ENCODE results near the gene TMPRSS2.

Gene TMPRSS2

DNA sequence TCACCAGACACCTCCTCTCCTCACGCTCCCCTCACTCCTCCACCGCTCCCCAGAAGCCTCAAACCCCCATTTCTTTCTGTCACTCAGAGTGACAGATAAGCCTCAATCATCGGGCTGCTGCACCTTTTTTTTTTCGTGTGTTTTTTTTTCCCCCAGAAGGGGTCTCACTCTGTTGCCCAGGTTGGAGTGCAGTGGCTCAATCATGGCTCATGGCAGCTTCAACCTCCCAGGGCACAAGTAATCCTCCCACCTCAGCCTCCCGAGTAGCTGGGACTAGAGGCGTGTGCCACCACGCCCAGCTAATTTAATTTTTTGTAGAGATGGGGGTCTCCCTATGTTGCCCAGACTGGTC, 1.2 kb upstream of the TMPRSS2 start:
- no peak for DNase-seq

DNA sequence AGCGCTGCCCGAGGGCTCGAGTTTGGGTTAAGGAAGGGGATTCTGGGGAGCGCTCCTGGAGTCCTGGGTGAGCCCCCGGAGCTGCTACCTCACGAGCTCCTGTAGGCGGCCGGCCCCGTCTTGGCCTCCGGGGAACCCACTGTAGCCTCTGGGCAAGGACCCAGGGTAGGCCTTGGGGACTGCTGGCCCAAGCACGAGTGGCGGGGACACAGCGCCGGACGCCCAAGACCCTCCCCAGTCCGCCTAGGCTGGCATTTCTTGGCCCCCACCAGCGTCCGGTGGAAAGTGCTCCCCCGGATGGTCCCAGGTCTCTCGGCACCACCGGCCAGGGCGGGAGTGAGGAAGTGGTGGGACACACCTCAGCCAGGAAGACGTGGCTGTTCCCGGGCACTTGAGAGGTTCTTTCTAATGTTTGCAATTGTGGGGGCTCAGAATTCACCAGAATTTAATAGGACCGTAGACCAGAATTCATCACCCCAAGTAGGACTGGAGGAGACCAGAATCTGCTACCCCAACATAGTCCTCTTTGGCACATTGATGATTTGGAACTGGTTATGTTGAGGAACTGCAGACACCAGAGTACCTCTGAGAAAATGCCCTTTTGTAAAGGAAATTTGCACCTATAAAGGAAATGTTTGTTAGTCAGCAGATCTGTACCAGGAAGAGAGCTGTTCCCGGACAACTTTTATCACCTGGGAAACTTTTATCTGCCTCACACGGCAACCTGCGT, 622 bp upstream of the TMPRSS2 start:
- DNase-seq, result no peak

DNA sequence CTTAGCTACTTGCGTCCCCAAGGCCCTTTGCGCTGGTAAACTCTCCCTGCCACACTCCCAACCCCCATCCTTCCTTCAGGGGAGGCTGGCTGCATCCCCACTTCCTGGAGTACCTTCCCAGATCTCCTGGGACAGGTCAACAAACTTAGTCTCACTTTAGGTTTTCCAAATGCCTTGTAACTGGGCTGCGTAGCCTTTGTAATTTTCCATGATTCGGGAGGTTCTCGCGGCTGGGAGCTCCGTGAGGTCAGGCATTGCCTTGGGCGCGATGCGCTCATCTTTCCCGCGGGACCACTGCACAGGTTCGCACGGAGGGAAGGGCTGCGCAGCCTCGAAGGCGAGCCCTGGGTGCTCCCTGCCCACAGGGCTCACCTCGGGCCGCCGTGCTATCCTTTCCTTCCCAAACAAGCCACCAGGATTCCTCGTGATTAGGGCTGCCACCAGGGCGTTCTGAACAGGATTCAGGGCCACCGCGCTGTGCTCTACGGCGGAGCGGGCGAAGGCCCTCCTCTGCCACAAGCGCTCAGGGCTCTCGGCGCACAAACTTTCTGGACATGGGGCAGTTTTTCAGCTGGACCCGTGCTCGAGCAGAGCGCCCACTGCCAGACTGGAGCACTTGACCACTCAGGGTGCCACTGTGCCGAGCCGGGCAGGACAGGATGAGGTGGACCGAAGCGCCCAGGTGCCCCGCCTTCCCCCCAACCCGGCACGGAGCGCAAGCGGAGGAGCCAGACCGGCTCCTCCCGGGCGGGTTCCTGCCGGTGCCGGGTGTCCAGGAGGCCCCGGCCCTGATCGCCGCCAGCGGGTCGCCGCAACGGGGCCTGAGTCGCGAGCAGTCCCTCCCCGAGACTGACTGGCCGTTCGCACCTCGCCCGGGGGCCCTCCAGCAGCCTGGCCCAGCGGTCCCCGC, 1.1 kb downstream of the TMPRSS2 start:
- no peak for DNase-seq

DNA sequence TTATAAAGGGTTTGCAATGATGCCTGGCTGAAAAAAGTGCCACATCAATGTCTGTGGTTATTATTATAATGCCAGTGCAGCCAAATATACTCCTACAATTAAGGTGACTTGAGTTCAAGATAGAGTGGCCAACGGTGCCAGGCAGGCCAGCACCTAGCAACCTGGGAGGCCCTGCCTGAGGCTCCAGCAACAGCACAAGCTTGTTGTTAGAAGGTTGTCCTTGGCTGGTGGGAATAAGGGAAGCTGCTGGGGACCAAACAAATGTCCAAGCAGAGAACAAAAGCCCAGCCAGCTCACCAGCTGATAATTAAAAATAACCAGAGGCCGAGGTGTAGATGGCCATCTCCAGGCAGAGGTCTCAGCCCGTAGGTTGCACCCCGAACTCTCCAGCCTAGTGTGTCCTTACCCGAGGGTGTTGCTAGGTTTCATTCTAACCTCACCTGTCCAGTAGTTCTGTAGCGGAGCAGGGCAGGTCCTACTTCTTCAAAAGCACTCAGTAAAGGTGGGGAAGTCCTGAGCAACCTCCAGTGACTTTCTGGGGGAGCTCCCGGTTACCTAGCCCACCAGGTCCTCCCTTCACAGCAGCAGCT, 1.9 kb downstream of the TMPRSS2 start:
- DNase-seq, result no peak

DNA sequence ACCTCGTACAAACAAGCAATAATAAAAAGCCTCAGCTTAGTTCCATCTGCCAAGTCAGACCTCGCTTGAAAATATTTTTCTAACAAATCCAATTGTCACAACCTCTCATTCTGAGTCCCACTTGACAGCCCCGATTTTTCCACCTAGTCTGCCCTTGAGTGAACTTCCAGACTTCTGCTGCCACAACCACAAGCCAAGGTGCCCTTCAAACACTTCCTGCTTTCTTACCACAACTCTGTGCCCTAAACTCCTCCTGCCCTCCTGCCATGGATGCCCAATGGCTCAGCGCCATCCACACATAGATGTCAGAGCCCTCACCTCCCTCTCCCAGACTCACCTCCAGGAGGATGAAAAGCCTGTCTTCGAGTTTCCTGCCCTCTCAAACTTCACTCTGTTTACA, 3.9 kb downstream of the TMPRSS2 start:
- no peak for DNase-seq

GRCh38 chr21:41503331-41503730, 4.6 kb downstream of the TMPRSS2 start:
- DNase-seq, result no peak

DNA sequence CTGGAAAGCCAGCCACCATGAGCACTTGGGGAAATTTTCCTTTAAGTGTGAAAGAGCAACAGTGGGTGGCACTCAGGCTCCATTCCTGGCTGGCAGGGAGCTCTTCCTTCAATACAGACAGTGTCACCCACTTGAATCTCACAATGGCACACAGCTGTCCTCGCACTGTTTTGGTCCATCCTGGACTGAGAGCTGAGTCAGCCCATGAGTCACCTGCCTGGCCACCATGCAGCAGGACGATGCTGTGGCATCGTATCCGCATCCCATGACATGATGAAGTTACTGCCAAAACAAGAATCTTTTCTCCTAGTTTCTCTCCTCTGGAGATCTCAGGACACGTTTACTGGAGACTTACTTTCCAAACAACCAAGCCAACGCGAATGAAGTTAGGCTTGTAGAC, 6.0 kb downstream of the TMPRSS2 start:
- no peak for DNase-seq

DNA sequence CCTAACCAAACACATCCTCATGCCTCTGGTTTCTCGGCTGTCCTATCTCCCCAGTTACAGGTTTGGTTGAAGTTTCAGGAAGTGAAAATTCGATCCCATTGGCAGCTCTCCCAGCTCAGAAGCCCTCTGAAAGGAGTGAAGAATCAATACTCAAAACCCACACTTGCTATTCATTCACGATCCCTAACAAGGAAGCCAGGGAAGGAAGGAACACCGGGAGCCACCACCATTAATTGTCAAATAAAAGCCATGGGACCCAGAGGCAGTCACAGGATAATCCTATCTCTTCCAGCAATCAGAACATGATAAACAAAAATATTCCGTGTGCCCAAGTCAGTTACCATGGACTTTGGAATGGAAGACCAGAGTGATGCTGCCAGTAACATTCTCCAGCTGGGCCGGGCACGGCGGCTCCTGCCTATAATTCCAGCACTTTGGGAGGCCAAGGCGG, 7.0 kb downstream of the TMPRSS2 start:
- no peak for DNase-seq

- no peak for DNase-seq
Observed at GRCh38 chr21:41500363-41500762, 7.6 kb downstream of the TMPRSS2 start.

DNA sequence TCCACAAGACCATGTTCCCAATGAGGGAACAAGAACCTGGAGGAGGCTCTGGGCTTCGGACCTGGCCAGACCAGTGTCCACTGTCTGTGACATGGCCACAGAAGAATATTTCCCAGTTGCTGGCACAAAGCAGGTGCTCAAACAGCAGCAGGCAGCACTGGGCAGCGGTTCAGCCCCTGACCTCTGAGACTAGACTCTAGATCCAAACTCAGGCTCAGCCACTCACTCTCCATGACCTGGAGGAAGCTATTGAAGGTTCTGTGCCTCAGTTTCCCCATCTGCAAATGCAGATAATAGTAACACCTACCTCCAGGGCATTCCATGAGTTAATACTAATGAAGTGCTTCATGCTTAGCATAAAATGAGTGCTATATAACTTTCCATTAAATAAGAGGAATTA, 8.0 kb downstream of the TMPRSS2 start:
- DNase-seq, result no peak

DNA sequence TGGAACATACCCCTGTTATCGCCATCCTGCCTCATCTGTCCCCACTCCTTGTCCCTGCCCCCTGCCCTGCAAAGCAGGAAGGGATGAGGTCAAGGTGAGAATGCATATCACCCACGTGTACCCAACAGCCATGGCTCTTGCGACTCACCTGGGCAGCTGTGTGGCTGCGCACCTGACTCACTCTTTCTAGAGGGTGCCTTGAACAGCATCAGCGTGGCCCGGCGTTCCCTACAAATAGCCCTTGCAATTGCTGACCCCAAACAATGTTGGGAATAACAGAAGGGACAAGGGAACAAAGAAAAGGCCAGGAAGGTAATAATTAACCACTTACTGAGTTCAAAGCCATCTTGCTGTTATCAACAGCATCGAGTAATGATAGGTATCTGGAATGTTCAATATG, 10.2 kb downstream of the TMPRSS2 start:
- DNase-seq, result no peak

GRCh38 chr21:41497008-41497407, 10.9 kb downstream of the TMPRSS2 start:
- no peak for DNase-seq

DNA sequence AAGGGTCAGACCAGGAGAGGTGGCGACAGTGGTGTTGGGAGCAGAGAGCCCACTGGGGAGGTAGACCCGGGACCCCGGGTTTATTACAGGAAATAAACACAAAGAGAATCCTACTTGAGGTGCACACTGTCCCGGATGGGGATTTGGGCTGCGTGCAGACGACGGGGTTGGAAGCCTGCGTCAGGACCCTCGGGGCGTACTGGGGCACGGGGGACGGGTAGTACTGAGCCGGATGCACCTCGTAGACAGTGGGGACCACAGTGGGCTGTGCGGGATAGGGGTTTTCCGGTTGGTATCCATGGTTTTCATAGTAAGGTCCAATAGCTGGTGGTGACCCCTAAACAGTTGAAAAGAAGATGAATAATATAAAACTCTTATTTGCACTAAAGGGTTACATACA, 13.7 kb downstream of the TMPRSS2 start:
- DNase-seq, result no peak

GRCh38 chr21:41491412-41491811, 16.5 kb downstream of the TMPRSS2 start:
- no peak for DNase-seq

DNA sequence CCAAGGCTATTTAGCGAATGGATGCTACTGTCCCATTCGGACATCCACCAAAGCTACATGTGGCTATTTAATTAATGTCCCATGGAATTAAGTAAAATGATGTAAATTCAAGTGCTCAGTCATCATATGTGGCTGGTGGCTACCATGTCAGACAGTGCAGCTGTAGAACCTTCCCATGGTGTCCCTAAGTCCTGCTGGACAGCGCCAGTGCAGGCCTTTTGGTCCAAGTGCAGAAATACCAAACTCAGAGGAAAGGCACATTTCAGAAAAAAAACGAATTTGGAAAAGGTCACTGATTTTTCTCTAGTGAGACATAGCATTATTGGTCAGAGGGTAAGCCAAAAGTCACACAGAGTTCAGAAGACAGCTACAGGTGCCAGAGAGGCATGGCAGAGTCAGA, 17.6 kb downstream of the TMPRSS2 start:
- DNase-seq, result no peak

- no peak for DNase-seq
Observed at GRCh38 chr21:41489329-41489728, 18.6 kb downstream of the TMPRSS2 start.

DNA sequence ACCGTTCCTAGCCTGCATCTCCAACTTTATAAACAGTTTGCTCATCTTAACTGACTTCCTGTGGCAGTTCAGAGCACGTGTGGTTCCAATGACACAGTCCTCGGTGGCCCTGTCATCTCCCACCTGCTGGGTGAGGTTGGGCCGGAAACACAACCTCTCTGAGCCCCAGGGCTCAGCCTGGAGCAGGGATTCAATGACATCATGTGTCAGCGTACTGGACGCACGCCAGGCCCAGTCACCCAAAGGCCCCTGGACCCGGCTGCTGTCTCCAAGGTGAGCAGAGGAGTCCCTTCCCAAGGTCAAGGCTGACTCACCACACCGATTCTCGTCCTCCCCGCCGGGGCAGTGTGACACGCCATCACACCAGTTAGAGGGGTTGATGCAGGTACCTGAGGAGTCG, 19.9 kb downstream of the TMPRSS2 start:
- DNase-seq, result no peak

DNA sequence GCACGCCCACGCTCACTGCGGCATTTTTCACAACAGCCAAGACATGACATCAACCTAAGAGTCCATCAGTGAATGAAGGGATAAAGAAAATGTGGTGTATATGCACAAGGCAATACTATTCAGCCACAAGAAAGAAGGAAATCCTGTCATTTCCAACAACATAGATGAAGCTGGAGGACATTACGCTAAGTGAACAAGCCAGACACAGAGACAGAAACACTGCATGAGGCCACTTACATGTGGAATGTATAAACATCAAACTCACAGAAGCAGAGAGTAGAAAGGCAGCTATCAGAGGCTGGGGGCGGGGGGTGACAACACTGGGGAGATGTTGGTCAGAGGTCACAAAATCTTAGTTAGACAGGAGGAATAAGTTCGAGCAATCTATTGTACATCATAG, 20.9 kb downstream of the TMPRSS2 start:
- DNase-seq, result no peak

- DNase-seq, result no peak
Observed at GRCh38 chr21:41483973-41484372, 24.0 kb downstream of the TMPRSS2 start.

- DNase-seq, result no peak
Observed at GRCh38 chr21:41483415-41483814, 24.5 kb downstream of the TMPRSS2 start.

DNA sequence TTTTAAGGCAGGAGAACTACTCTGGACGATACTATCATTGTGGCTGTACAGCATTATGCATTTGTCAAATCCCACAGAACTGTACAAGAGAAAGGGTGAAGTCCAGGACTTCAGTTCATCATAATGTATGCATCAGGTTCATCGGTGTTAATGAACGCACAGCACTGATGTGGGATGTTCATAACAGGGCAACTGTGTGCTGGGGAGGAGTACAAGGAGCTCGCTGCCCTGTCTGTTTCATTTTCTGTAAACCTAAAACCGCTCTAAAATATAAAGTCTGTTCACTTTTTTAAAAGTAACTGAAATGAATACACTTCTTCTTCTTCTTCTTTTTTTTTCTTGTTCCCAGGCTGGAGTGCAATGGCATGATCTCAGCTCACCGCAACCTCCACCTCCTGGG, 25.0 kb downstream of the TMPRSS2 start:
- no peak for DNase-seq

GRCh38 chr21:41482301-41482700, 25.7 kb downstream of the TMPRSS2 start:
- no peak for DNase-seq

DNA sequence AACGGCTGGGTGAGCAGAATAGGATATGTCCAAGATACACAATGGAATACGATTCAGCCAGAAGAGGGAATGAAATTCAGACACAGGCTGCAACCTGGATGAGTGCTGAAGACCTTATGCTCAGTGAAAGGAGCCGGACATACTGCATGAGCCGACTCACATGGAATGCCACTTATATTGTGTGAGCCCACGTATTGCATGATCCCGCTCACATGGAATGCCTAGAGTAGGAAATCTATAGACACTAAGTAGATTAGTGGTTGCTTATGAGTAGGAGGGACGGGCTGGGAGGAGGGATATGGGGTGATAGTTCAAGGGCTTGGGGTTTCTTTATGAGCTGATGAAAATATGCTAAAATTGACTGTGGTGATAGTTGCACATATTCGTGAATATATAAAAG, 26.8 kb downstream of the TMPRSS2 start:
- no peak for DNase-seq

DNA sequence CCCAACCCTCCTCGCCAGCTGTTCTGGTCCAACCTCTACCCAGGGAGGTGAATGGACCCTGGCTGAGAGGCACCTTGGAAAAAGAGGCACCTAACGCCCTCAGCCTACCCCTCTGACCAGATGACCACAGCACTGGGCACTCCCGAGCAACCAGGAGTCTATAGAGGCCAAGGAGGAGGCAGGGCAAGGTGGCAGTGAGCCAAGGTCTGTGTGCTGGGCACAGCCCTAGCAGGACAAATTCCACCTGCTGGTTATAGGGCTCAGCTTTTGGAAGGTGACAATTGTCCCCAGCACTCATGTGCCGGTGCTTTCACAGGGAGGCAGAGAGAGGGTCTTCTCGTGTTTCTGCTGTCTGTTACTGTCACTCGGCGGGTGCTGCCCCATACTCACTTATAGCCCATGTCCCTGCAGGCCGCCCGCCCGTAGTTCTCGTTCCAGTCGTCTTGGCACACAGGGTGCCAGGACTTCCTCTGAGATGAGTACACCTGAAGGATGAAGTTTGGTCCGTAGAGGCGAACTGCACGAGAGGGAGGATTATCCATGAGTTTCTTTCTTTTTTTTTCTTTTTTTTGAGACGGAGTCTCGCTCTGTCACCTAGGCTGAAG, 27.8 kb downstream of the TMPRSS2 start:
- DNase-seq, result no peak

Measured in 8988T (cell line).